NCI-H510A treated with DMSO at 0.1 percent for 48 hours (cell line): ENCODE data around the gene ZNF280B.
A peak's percentile ranks its signal among the peaks of the same experiment; 100 is the strongest.
"Not testable (repeated sequence)": the region's sequence is repeated elsewhere in the genome, so short reads cannot be mapped to it uniquely, and the experiment has no call there.

ENCODE experiments used
- DNase-seq: peaks from one replicate; lab custom pipeline; 2025; lab: John Stamatoyannopoulos, UW

Gene ZNF280B

DNA sequence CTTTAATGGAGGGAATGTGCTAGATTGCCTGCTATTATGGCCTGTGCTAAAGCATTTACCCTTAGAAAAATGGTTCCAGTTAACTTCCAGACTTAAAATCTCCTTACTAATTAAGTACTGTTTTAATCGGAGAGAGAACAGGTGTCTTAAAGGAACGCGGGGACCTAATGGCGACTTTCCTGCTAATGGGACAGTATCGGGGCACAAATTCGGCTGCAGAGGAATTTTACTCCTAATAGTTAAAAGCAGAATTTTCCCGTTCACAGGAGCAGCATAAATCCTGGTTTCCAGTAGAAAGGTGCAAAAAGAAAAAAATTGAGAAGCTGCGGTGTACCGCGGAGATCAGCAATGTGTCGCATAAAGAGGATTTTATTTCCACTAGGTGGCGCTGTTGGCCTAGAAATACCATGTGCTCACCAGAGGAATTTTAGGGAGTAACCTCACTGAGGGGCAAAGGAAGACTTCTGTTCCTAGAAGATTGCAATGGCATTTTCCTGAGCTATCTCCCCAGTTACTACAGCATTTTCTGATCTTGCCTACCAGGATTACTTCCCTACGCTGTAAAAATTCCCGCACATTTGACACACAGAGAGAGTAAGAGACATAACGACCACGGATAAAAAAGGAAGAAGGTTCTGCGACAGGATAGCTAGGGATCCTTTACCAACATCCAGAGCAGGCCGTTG is 44.5 kb downstream of the ZNF280B start:
- peak; percentile 37 for DNase-seq

DNA sequence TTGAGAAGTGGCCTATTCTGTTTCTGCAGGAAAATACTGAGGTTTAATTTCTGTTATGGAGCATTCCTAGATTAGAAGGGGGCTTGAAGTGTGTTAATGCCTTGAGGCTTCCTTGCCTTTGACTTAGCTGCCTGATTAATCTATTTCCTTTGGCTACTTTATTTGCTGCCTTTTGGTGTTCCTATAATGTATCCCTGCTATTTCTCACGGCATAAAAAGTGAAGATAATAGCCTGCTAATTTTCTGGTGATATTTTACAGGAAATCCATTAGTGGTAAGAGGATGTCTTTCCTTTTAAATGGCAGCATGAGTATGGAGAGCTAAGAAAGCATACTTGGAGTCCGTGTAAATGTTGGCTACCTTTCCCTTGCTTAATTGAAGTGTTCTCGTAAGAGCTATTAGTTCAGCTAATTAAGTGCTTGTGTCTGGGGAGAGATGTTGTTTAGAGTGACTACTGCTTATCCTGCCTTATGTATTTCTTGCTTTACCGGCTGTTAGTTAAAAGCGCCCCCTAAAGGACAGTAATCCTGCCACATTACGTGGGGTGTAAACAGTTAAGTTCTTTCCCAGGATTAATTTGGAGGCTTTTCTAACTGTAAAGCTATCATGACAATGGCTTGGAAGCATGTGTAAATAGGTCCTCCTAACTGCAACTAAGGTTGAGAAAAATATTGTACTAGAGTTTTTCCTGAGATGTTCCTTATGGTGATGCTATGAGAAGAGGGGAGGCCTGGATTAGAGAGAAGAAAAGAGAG is 45.6 kb downstream of the ZNF280B start:
- peak; percentile 1 for DNase-seq

DNA sequence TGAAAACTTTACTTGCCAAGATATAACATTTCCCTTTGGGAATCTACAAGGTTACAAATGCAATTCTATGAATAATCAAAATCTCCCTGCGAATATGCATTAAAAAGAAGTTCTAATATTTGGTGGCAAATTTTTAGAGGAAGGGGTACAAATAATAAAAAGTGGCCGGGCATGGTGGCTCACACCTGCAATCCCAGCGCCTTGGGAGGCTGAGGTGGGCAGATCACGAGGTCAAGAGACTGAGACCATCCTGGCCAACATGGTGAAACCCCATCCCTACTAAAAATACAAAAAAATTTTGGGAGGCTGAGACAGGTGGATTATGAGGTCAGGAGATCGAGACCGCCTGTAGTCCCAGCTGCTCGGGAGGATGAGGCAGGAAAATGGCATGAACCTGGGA is 47.0 kb downstream of the ZNF280B start:
- DNase-seq, result no peak

DNA sequence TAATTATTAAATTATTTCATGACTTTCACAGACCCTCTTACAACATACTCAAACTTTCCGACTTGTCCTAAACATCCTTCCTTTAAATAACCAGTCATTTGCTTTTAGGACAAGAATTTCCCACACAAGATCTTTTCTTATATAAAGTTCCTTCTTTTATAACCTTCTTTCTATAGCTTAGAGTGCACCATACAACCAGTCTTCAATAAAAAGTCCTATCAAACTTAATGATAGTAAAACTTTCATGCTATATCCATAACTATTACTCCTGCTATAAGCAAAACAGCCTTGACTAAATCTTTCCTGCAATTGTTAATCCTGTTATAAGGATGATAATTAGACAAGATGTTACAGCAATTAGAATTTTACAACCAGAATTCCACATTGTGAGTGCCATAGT is 47.4 kb downstream of the ZNF280B start:
- DNase-seq, result no peak

DNA sequence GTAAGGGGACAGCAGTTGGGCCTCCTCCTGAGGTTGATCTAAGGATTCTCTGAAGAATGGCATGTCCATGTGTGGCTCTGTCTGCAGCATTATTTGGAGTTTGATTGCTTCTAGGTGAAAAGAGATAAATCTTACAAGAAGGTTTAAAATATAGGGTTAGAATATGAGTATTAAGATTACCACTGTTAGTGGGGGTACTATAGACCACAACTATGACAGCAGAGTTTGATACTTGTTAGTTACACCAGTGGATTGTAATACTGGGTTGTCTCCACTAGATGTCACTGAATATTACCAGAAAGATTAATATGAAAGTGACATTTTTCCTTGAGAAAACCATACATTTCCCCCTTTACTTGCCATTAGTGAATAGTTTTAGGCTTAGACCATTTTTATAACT is 47.9 kb downstream of the ZNF280B start:
- DNase-seq, result no peak

DNA sequence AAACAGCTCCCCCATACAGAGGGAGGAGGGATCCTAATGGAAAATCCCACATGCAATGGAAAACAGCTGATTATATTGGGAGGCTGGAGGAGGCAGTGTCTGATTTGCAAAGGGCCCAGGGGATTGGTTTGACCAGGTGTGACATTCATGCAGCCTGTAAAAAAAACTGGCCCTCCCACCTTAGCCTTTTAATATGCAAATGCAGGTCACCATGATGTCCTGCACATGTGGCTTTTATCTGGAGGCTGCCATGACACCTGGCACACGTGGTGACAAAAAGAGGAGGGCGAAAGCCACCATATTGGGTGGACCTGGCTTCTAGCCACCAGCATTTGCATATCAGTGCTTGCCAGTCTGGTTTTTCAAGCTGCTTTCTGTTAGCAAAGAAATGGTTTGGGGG is 48.5 kb downstream of the ZNF280B start:
- no peak for DNase-seq

DNA sequence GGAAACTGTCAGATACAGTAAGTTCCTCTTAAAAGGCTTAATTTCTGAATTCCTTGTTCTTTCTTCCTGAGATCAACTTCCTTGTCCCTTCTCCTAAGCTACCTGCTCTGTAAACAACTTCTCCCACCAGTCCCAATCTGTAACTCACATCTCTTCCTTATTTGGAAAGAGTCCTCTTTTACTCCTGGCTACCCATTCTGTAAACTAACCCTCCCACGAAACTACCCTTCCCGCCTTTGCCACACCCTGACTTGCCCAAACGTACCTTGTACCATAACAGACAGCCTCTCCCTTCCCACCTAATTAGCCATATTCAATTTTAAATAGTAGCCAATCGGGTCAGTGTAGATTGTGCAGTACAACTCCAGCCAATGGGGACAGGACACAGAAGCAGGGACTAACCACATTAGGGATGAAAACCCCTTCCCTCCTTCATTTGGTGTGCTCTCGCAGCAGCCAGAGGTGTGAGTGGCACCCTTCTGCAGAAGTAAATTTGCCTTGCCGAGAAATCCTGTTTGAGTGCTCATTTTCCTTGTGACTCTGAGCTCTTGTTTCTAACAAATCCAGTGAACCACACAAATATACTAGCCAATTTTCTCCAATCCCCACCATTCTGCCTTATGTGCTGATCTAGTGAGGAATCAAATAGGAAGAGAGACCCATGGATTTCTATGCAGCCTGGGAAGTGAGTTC is 49.5 kb downstream of the ZNF280B start:
- no peak for DNase-seq

DNA sequence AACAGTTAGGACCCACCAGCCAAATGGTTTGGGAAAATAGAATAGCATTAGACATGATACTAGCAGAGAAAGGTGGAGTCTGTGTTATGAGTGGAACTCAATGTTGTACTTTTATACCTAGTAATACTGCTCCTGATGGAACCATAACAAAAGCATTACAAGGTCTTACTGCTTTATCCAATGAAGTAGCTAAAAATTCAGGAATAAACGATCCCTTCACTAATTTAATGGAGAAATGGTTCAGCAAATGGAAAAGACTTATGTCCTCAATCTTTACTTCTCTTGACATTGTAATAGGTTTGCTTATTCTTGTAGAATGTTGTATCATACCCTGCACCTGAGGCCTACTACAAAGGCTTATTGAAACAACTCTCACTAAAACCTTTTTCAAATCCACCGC is 50.2 kb downstream of the ZNF280B start:
- DNase-seq, result no peak

DNA sequence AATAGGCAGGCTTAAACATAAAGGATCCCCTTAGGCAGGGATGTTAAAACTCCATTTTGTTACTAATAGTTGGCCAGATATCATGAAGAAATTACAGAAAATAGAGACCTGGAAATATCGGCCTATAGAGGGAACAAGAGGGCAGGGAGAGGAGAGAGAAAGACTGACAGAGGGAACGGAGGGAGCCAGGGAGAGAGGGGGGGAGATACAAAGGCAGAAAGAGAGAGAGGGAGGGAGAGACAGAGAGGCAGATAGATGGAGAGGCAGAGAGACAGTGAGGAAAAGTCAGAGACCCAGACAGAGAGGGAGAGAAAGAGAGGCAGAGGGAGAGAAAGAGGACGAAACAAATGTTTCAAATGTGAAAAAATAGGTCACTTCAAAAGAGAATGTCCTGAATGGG is 53.5 kb downstream of the ZNF280B start:
- DNase-seq, result no peak

DNA sequence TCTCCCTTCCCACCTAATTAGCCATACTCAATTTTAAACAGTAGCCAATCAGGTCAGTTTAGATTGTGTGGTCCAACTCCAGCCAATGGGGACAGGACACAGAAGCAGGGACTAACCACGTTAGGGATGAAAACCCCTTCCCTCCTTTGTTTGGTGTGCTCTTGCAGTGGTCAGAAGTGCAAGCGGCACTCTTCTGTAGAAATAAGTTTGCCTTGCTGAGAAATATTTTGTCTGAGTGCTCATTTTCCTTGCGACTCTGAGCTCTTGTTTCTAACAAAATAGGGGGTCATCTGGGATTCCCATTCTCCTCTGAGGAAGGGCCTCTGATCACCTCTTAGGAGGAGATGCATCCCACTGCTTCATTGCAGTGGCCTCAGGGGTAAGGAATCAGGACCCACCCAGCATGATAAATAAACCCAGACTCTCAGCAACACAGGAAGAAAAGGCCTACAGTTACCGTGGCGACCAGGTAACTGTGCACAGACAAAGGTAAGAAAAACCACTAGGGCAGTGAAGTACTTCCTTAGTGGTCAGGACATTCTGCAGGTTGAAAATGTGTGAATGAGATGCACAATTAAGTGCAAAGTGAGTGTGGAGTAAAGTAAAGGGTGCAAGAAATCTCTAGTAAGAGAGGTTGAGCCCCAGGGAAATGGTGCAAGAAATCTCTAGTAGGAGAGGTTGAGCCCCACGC is 55.4 kb downstream of the ZNF280B start:
- DNase-seq, result no peak

DNA sequence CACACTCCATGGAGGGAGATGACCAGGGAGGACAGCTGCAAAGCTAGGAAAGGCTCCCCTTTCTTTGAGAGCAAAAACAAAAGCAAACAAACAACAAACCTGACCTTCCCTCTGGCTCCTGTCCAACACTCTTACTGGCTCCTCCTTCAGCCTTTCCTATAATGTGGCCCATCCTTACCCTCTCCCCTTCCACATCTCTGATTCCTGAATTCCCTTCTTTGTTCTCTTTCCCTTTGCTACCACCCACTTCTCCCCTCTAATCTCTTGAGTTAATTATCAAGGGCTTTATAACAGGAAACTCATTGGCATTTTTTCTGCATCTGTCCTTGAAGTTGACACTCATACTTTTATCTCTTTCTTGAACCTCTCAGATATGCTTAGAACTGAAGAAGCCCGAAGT is 56.3 kb downstream of the ZNF280B start:
- no peak for DNase-seq

DNA sequence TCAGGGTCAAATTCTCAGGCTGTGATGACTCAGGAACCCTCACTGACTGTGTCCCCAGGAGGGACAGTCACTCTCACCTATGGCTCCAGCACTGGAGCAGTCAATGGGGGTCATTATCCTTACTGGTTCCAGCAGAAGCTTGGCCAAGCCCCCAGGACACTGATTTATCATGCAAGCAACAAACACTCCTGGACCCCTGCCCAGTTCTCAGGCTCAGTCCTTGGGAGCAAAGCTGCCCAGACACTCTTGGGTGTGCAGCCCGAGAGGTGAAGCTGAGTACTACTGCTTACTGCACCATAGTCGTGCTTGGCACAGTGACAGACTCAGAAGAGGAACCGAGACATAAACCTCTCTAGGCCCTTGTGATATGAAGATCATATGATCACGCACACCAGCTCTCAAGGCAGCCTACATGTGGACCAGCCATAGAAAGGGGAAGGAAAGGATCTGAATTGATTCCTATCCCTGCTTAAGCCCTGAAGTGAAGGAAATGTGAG is 58.2 kb downstream of the ZNF280B start:
- no peak for DNase-seq

DNA sequence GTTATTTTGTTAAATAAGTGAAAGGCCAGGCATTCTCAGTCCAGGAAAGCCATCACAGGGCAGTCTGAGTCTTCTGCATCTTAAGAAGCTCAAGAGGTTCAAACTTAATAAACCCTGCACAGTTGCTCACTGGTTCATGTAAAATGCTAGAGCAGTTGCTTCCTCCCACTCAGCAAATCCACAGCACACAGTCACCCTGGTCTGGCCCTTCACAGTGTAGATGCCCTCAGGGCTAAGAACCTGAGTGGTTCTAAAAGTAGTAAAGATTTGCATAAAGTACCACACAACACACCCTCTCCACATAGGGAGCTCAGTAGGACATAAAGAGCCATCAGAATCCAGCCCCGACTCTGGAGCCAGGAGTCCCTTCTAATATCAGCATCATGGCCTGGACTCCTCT is 58.7 kb downstream of the ZNF280B start:
- DNase-seq, result no peak

DNA sequence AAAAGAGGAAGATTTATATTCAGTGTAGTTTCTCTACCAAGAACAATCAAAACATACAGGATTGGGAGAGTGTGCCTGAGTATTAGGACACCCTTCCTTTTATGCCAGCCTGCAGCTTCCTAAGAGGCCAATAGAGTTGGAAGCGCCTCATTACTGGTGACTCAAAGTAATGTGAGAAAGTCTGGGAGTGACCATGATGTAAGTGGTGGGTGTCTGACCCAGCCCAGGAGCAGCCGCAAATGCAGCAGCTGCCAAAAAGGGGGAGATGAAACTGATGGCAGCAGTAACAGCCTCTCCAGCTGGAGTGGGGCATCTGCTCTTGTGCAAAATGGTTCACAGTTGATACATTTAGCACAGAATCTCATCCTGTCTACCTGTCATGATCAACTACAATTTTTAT is 62.0 kb downstream of the ZNF280B start:
- peak; percentile 6 for DNase-seq

DNA sequence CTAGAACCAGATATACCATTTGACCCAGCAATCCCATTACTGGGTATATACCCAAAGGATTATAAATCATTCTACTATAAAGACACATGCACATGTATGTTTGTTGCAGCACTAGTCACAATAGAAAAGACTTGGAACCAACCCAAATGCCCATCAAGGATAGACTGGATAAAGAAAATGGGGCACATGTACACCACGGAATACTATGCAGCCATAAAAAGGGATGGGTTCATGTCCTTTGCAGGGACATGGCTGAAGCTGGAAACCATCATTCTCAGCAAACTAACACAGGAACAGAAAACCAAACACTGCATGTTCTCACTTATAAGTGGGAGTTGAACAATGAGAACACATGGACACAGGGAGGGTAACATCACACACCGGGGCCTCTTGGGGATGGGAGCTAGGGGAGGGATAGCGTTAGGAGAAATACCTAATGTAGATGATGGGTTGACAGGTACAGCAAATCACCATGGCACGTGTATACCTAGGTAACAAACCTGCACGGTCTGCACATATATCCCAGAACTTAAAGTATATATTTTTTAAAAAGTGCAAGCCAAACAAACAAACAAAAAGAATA is 64.4 kb downstream of the ZNF280B start:
- not testable (repeated sequence) for DNase-seq

DNA sequence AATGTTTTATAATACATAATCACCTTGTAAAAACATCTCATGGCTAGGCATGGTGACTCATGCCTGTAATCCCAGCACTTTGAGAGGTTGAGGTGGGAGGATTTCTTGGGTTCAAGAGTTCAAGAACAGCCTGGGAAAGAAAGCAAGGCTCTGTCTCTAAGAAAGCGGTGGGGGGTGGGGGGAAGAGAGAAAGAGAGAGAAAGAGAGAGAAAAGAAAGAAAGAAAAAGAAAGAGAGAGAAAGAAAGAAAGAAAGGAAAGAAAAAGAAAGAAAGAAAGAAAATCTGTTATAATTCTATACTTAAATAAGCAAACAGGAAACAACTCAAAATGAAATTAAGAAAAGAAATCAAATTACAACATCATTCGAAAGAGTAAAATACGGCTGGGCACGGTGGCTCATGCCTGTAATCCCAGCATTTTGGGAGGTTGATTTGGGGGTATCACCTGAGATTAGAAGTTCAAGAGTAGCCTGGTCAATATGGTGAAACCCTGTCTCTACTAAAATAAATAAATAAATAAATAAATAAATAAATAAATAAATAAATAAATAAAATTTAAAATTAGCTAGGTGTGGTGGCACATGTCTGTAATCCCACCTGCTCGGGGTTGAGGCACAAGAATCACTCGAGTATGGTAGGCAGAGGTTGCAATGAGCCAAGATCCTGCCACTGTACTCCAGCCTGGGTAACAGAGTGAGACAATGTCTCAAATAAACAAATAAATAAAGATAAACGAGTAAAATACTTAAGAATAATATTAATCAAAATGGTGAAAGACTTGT is 65.4 kb downstream of the ZNF280B start:
- no peak for DNase-seq

DNA sequence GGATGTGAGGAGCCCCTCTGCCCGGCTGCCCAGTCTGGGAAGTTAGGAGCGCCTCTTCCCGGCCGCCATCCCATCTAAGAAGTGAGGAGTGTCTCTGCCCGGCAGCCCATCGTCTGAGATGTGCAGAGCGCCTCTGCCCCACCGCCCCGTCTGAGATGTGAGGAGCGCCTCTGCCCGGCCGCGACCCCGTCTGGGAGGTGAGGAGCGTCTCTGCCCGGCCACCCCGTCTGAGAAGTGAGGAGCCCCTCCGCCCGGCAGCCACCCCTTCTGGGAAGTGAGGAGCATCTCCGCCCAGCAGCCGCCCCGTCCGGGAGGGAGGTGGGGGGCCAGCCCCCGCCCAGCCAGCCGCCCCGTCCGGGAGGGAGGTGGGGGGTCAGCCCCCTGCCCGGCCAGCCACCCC is 66.9 kb downstream of the ZNF280B start:
- not testable (repeated sequence) for DNase-seq

DNA sequence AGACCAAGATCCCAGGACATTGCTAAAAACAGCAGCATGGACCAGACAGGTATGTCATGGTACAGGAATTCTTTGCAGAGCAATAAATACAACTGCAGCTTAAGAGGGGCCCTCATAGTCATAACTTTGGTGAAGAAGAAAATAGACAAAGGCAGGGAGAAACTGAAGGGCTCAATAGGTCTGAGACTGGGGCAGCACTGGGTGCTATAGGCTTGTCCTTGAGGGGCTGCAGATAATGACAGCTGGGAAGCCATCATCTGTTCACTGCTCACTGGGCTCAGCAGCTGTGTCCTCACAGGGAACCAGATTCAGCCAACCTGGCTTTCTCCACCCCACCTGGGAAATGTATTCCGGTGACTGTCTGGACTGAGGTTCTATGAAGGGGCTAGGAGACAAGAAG is 68.4 kb downstream of the ZNF280B start:
- no peak for DNase-seq
